ENCODE measurements around the gene SEC14L1.
"Not testable (repeated sequence)": the region's sequence is repeated elsewhere in the genome, so short reads cannot be mapped to it uniquely, and the experiment has no call there.

GRCh38 chr17:77137886-77138285 is 2.9 kb upstream of the SEC14L1 start:
- not testable (repeated sequence) for TF ChIP-seq MAFK (IDR thresholded peaks at IDR 0.05; ENCODE audit: low read depth, low read length); EP300 (IDR thresholded peaks at IDR 0.05; ENCODE audit: borderline replicate concordance in 1 of 2, low read depth in 2 of 2, low read length in 2 of 2); CREB1 (IDR thresholded peaks at IDR 0.05); KDM5A (IDR thresholded peaks at IDR 0.05; ENCODE audit: low read length); RFX5 (IDR thresholded peaks at IDR 0.05; ENCODE audit: borderline replicate concordance, low read depth, low read length); JUND (IDR thresholded peaks at IDR 0.05; ENCODE audit: low read length); SAP30 (IDR thresholded peaks at IDR 0.05; ENCODE audit: insufficient read depth, insufficient replicate concordance, low read length); POLR2A (IDR thresholded peaks at IDR 0.05; ENCODE audit: control extremely low read depth in 1 of 2, low read depth in 2 of 2, low read length in 2 of 2); CTCF (IDR thresholded peaks at IDR 0.05; ENCODE audit: control extremely low read depth in 1 of 3, insufficient read depth in 1 of 3, low read depth in 1 of 3, low read length in 3 of 3); JUN (IDR thresholded peaks at IDR 0.05; ENCODE audit: low read depth, low read length); NRF1 (IDR thresholded peaks at IDR 0.05; ENCODE audit: low read depth, low read length); CEBPB (IDR thresholded peaks at IDR 0.05; ENCODE audit: low read depth, low read length)
